Stimulated activated CD8-positive, alpha-beta memory T cell treated with anti-CD3 and anti-CD28 coated beads, Interleukin-15, amount 100 ng/mL, for 48 hours (primary cell): Measurements from ENCODE around the gene CFAP251.
"Not testable (repeated sequence)": the region's sequence is repeated elsewhere in the genome, so short reads cannot be mapped to it uniquely, and the experiment has no call there.

Source experiments
- DNase-seq, 2 donors: peaks; one replicate each; pipeline ENCODE4 v3.0.0-alpha.2; 2020; ENCODE audit warnings: low read depth in 2 of 2

Gene CFAP251

GRCh38 chr12:121903202-121903601 lies 15.2 kb upstream of the CFAP251 start:
- DNase-seq: no peak

DNA sequence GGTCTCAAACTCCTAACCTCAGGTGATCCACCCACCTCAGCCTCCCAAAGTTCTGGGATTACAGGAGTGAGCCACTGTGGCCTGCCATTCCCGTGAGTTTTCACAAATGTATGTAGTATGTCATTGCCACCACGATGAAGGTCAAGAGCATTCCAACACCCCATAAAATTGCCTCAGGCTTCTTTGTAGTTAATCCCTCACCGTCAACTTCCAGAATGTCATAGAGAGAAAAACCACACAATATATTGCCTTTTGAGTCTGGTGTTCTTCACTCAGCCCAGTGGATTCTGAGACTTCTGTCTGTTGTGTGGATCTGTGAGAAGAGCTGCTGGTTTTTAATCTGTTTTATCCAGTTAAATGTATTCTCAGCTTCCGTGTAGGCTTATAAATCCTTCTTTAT lies 12.6 kb upstream of the CFAP251 start:
- DNase-seq: no peak

- DNase-seq: no peak
Observed at GRCh38 chr12:121908702-121909101, 9.7 kb upstream of the CFAP251 start.

GRCh38 chr12:121911824-121912585 lies 6.4 kb upstream of the CFAP251 start:
- DNase-seq: peak in 1 of 2 donors; percentile 16

- DNase-seq: no peak
Observed at GRCh38 chr12:121915841-121916321, 2.5 kb upstream of the CFAP251 start.

- DNase-seq: no peak
Observed at GRCh38 chr12:121916719-121917118, 1.7 kb upstream of the CFAP251 start.

DNA sequence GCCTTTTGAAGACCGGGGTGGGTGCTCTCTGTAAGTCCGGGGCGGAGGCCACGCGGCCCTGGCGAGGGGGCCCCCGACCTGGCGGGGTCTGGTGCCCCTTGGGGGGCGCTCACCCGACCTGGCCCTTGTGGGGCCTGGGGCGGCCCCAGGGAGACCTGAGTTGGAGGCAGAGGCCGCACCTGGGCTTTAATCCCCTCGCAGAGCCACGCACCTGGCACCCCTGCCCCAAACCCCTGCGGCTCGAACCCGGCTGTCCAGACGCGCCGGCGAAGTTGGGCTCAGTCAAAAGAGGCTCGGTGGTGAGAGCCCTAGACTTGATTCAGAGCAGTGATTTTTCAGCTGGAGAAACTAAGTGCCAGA lies 267 bp downstream of the CFAP251 start:
- DNase-seq: no peak

DNA sequence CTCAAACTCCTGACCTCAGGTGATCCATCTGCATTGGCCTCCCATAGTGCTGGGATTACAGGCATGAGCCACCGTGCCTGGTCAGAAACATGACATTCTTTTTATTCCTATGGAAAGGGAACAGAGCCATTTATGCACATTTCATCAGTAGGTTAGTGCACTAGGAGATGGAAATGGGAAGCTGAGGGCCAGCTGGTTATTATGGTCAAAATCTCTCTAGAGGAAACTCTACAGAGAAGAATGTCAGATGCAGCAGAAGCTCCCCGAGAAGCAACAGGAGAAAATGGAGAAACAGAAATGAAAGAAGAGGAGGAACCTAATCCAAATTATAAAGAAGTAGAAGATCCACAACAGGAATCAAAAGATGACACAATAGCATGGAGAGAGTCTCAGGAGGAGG lies 2.7 kb downstream of the CFAP251 start:
- no peak for DNase-seq

DNA sequence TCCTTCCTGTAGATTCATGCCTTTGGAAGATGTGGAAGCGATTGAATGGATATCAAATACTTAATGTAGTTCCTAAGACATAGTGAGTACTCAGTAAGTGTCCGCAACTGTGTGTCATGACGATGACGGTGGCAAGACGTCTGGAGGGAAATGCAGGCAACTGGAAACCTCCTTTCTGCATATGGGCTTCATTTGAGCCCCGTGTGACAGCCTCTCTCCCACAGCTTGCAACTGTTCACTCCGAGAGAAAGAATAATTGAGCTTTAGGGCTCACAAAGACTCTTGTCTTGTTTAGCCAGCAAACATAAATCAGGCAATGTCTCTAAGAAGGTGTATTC lies 6.9 kb downstream of the CFAP251 start:
- DNase-seq: no peak

DNA sequence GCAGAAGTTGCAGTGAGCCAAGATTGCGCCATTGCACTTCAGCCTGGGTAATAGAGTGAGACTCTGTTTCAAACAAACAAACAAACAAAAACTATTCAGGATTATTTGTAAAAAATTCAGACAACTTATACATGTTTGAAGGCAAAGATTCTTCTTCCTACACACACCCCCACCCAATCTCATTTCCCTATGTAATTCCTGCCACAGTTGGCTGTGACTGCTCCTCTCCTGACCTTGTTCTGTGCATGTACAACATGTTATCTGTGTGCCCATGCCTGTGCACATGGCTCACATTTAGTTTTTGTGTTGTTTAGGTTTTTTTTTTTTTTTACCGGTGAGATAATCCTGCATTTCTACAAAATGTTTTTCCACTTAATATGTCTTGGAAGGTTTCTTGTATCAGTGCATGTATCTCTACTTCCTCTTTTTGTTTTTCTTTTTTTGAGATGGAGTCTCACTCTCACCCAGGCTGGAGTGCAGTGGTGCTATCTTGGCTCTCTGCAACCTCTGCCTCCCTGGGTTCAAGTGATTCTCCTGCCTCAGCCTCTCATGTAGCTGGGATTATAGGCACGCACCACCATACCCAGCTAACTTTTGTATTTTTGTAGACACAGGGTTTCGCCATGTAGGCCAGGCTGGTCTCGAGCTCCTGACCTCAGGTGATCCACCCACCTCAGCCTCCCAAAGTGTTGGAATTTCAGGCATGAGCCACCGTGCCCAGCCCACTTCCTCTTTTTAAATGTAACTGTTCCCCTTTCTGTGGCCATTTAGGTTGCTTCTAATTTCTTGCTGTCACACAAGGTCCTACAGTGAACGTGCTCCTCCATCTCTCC lies 8.7 kb downstream of the CFAP251 start:
- no peak for DNase-seq

DNA sequence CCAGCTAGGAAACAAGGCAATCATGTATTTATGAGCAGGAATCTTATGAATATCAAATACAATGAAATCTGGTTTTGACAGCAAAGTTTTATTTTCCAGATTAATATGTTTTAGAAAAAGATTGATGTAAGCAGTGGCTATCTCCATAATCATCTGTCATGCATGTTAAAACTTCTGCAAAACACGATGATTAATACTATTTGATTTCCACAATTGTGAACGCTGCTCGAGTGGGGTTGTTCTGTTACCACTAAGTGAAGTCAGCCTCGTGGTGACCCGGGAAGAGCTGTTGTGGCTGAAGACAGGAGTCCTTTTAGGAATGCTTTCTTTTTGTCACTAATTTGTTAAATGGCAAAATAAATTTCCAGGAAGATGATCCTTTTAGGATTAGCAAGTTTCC lies 9.4 kb downstream of the CFAP251 start:
- DNase-seq: no peak

DNA sequence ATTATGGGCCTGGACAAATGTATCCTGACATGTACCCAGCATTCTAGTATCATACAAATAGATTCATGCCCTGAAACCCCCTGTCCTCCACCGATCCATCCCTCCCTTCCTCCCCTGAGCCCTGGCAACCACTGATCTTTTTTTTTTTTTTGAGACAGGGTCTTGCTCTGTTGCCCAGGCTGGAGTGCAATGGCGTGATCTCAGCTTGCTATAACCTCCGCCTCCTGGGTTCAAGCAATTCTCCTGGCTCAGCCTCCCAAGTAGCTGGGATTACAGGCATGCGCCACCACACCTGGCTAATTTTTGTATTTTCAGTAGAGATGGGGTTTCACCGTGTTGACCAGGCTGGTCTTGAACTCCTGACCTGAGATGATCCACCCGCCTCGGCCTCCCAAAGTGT lies 11.2 kb downstream of the CFAP251 start:
- not testable (repeated sequence) for DNase-seq

GRCh38 chr12:121930862-121931261 lies 12.5 kb downstream of the CFAP251 start:
- no peak for DNase-seq

DNA sequence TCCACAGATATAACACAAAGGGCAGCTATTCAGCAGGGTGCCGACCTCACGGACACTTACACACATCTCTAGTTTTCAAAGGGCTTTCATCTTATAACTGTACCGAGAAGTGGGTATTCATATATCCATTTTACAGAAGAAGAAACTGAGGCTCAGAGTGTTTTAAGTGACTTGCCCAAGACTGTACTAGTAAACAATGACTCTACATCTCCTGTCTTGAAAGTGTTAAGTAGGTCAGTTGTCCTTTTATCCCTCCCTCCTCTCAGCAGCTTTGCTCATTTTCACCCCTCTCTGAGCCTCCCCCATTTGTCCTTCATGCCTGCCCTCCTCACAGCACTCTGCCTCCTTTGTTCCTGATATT lies 13.8 kb downstream of the CFAP251 start:
- no peak for DNase-seq

DNA sequence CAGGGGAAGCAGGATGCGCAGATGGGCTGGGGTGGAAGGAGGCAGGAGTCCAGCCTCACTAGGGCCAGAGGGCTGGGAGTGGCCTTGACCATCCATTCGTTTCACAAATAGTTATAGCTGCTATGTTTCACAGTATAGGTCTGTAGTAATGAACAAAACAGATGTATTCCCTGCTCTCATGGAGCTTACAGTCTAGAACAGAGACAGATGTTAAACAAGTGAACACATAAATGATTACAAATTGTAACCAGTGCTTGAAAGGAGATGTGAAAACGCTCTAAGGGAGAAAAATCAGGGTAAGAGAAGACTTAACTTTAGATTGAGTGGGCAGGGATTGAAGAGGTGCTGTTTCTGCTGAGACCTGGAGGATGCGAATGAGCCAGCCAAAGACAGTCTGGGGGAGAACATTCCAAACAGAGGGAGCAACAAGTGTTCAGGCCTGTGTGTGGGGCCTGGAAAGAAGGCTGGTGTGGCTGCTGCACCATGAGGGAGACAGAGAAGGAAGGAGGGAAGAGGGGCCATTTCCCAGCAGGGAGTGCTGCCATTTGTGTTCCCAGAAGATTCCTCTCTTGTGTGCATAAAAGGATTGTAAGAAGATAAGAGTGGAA lies 14.6 kb downstream of the CFAP251 start:
- no peak for DNase-seq

DNA sequence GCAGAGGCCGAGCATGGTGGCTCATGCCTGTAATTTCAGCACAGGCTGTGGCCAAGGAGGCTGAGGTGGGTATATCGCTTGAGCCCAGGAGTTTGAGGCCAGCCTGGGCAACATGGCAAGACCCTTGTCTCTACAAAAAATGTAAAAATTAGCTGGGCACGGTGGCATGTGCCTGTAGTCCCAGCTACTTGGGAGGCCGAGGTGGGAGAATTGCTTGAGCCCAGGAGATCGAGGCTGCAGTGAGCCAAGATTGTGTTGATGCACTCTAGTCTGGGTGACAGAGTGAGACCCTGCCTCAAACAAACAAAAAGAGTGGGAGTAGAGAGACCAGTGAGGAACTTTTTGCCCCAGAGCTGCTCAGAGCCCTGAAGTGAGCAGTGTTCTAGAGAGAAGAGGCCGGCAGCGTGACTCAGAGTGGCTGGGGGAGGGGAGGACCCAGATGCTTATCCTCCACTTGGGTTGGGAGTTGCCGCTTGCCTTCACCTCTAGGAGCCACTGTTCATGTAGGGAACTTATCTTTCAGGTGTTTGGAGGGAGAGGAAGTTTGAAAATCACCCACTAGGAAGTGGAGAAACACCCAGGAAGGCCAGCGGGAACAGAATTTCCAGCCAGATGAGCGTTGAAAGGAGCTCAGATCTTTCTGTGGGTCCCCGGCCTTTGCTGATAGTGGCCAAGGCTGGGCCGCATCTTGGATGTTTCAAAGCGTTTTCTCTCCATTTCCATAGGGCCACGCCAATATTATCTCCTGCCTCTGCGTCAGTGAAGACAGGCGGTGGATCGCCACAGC lies 15.3 kb downstream of the CFAP251 start:
- DNase-seq: no peak

DNA sequence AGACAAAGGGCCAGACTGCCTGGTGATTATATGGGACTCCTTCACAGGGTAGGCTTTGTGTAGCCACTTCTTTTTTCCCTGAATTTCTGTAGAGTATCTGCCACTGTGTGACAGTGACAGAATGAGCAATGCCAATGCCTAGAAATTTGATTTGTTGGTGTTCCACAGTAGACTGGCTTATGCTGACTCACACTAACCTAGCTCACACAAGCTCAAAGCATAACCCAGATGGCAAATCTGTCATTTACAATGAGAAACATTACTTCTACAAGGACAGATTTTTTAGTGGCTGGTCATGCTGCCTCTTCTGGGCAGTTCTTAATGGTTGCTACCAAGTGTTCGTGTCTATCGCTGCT lies 15.9 kb downstream of the CFAP251 start:
- no peak for DNase-seq

DNA sequence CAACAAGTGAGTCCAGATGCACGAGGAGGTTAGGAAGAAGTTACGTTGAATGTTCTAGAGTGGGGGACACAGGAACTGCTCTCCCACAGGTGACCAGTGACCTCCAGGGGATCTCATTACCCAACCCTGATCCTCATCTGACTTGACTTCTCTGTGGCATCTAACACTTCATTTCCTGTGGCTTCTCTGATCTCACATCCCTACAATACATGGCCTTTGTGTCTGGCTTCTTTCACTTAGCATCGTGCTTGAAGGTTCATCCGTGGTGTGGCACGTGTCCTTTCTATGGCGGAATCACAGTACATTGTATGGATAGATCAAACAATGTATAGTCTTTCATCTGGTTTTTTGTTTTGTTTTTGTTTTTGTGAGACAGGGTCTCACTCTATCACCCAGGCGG lies 19.3 kb downstream of the CFAP251 start:
- DNase-seq: no peak

DNA sequence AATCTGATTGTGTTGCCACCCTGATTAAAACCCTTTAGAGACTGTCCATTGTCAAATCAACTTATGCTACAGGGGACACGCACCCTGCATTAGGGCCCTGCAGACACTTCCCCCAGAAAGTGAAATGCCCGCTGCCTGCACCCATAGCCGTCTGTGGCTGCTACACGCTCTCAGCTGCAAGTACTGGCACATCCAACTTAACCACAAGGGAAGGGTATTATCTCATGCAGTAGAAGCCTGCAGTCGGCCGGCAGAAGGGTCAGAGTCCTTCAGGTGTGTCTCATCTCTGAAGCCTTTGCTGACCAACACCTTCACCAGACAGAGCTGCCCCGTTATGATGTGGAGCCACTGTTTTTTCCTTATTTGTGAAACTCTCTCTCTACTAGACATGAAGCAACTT lies 20.8 kb downstream of the CFAP251 start:
- no peak for DNase-seq

- no peak for DNase-seq
Observed at GRCh38 chr12:121939992-121940766, 21.8 kb downstream of the CFAP251 start.

DNA sequence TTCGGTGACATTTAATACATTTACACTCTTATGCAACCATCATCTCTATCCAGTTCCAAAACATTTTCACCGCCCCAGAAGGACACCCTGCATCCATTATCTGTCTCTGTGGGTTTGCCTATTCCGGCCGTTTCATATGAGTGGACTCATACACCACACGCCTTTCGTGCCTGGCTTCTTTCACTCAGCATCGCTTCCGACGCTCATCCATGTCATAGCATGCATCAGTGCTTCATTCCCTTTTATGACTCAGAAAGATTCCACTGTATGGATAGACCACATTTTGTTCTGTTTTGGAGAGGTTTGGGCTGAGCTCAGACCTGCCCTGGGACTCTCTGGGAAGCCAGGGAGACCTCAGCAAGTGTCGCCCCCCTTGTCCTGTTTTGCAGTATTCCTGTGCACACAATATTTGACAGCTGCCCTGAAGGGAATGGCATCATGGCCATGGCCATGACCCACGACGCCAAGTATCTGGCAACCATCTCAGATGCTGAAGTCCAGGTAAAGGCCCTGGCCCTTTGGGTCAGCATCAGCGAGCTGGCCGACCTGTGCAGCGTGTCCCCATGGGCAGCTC lies 23.8 kb downstream of the CFAP251 start:
- no peak for DNase-seq
